Suprapubic skin (tissue), 4 donors: Measurements from ENCODE around the gene PPP1R26.
"Not testable (repeated sequence)": the region's sequence is repeated elsewhere in the genome, so short reads cannot be mapped to it uniquely, and the experiment has no call there.

Experiments used
- EP300 ChIP-seq: sonication (generic); formaldehyde crosslinking; IDR thresholded peaks from one replicate; pipeline ENCODE4 v1.6.1; 2017; ENCODE audit warnings: antibody characterized with exemption
- POLR2A ChIP-seq, 2 donors: fragments of 450-650 bp; IDR thresholded peaks; one replicate each; pipeline ENCODE4 v1.6.1; 2017; ENCODE audit warnings: antibody characterized with exemption in 2 of 2, mild to moderate bottlenecking in 2 of 2, moderate library complexity in 2 of 2
- POLR2AphosphoS5 ChIP-seq, 3 donors: sonication (generic); formaldehyde crosslinking; IDR thresholded peaks; one replicate each; pipeline ENCODE4 v1.6.1; 2017; ENCODE audit warnings: antibody characterized with exemption in 3 of 3
- TF ChIP-seq, protein P1 (sequence below), 2 donors: fragments of 200-600 bp in 1 of 2; fragments of 450-650 bp in 1 of 2; sonication (generic) in 1 of 2; IDR thresholded peaks; one replicate each; pipeline ENCODE4 v1.5.1; 2016 to 2019; ENCODE audit warnings: antibody characterized with exemption in 2 of 2, mild to moderate bottlenecking in 1 of 2, moderate library complexity in 1 of 2

DNA sequence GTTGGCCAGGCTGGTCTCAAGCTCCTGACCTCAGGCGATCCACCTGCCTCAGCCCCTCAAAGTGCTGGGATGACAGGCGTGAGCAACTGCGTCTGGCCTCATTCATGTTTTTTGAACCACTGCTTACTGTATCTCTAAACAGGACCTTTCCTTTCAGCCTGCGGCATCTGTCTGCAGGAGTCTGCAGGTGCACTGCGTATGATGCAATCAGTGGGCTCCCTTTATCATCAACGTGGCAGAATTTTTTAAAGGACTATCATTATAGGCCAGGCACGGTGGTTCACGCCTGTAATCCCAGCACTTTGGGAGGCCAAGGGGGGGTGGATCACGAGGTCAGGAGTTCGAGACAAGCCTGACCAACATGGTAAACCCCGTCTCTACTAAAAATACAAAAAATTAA lies 30.1 kb upstream of the PPP1R26 start:
- TF ChIP-seq, protein P1, sequence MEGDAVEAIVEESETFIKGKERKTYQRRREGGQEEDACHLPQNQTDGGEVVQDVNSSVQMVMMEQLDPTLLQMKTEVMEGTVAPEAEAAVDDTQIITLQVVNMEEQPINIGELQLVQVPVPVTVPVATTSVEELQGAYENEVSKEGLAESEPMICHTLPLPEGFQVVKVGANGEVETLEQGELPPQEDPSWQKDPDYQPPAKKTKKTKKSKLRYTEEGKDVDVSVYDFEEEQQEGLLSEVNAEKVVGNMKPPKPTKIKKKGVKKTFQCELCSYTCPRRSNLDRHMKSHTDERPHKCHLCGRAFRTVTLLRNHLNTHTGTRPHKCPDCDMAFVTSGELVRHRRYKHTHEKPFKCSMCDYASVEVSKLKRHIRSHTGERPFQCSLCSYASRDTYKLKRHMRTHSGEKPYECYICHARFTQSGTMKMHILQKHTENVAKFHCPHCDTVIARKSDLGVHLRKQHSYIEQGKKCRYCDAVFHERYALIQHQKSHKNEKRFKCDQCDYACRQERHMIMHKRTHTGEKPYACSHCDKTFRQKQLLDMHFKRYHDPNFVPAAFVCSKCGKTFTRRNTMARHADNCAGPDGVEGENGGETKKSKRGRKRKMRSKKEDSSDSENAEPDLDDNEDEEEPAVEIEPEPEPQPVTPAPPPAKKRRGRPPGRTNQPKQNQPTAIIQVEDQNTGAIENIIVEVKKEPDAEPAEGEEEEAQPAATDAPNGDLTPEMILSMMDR (IDR thresholded peaks at IDR 0.05): not testable (repeated sequence)
- not testable (repeated sequence) for TF ChIP-seq POLR2A (IDR thresholded peaks at IDR 0.05); EP300; POLR2AphosphoS5 (IDR thresholded peaks at IDR 0.05)
